GM18868 (cell line): ENCODE results near the gene ELK4.
A peak's percentile ranks its signal among the peaks of the same experiment; 100 is the strongest.

Experiments used
- ATAC-seq: cut with Tn5 transposase; IDR thresholded peaks from one replicate; pipeline ENCODE4 v1.9.1; 2021; ENCODE audit warnings: mild to moderate bottlenecking, moderate library complexity; ENCODE audit not compliant: unreplicated experiment

Gene ELK4

DNA sequence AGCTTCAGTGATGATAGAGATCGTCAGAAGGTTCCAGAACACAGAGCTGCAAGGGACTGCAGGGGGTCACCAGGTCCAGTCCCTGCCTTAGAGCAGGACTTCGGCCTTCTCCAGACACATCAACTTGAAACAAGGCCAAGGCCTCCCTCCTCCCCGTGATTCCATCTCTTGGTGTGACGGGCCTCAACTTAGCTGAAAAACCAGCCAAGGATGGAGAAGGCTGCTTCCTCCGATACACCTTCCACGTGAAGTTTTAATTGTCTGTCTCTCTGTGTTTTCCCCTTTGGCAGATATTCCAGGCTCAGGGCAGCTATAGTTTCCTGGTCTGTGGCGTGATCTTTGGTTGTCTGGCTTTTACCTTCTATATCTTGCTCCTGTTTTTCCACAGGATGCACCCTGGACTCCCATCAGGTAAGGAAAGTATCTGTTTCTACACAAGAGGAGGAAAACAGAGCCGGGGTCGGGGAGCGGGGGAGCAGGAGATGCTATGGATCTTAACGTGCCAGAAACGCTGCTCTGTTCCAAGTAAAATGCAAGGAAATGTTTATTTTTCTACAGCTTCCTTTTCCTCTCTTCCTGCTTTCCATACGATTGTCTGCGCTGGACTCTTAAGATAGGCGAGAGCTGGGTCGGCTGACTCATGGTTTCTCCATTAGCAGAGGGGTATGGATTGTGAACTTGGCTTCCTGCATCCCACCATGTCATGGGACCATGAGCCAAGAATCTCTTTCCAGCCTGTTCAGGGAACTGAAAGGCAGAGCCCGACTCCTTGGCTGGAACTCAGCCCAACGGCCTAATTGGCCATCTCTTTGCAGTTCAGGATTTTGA, 32.8 kb downstream of the ELK4 start:
- ATAC-seq, result no peak

DNA sequence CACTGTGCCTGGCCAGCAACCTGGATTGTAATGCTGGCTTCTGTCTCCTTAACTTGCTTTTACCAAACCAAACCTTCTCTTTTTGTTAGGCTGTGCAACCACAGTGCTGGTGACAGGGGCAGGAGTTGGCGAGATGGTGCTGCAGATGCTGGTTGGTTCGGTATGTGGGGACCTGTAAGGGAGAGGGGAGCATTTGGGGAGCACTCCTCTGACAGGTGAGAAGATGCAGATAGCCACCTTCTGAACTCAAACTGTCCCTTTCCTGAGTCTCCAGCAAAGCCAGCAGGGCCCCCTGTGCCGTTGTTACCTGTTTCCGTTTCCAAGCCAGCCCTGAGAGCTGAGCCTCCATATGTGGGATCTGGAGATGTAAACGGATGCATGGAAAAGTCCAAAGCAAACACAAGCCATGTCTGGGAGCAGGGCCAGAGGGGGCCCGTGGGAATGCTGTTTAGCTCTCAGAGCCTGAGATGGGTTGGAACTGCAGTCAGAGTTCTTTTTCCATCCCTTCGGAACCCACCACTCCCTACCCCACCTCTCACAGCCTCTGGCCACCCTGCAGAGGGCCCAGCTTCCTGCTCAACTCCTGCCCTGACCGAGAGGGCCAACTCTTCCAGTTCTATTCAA, 34.0 kb downstream of the ELK4 start:
- ATAC-seq, result no peak

DNA sequence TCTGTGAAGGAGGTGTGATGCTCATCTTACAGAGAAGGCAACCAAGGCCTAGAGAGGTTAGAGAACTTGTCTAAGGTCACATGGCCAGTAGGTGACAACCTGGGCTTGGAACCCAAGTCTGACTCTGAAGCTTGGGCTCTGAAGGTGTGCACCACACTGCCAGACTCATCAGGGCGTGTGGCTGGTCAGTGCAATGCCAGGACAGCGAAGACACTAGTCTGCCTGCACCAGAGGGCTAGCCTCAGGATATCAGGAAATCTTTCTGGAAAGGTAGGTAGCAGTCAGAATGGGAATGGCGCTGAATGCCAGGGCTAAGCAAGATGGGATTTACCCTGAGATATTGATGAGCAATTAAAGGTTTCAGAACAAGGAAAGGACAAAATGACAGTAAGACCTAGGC, 34.9 kb downstream of the ELK4 start:
- ATAC-seq, result no peak

GRCh38 chr1:205595861-205596260, 36.0 kb downstream of the ELK4 start:
- ATAC-seq, result no peak

- no peak for ATAC-seq
Measured at GRCh38 chr1:205595435-205595834, 36.4 kb downstream of the ELK4 start.

GRCh38 chr1:205594846-205595245, 37.0 kb downstream of the ELK4 start:
- ATAC-seq, result no peak

DNA sequence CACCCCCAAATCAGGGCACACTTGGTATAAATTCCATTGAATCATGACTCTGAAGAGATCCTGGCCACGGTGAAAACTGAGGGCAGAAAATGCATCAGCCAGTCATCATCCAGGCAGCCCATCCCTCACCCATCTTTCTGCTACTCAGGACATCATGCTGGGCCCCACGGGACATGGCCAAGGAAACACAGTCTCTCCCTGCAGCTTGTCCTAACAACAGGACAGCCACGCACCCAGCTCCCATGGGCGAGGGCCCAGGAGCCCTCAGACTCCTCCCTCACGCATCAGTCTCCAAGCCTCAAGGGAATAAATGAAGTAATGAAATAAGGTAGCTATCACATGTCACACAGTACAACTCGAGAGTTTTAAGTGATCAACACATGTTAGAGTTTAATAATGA, 37.8 kb downstream of the ELK4 start:
- peak; percentile 14 for ATAC-seq

- ATAC-seq, result peak; percentile 55
Measured at GRCh38 chr1:205593532-205593931, 38.3 kb downstream of the ELK4 start.

DNA sequence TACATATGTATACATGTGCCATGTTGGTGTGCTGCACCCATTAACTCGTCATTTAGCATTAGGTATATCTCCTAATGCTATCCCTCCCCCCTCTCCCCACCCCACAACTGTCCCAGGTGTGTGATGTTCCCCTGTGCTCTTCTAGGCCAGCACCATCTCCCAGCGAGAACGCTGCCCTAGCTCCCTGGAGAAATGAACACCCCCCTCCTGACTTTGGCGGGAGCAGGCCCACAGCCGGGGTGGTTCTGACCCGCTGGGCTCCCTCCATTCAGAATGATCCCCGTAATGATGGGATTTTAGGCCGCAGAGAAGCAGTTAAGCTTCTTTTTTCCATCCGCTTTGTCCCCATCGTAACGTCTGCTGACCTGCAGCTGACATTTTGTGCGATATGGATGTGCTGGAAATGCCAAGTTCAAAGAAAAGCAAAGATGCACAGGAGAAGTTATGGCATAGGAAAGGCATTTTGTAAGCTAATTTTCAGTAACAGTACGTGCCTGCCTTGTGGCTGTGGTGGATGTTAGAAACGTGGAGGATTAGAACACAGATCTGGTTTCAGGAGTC, 39.3 kb downstream of the ELK4 start:
- no peak for ATAC-seq

DNA sequence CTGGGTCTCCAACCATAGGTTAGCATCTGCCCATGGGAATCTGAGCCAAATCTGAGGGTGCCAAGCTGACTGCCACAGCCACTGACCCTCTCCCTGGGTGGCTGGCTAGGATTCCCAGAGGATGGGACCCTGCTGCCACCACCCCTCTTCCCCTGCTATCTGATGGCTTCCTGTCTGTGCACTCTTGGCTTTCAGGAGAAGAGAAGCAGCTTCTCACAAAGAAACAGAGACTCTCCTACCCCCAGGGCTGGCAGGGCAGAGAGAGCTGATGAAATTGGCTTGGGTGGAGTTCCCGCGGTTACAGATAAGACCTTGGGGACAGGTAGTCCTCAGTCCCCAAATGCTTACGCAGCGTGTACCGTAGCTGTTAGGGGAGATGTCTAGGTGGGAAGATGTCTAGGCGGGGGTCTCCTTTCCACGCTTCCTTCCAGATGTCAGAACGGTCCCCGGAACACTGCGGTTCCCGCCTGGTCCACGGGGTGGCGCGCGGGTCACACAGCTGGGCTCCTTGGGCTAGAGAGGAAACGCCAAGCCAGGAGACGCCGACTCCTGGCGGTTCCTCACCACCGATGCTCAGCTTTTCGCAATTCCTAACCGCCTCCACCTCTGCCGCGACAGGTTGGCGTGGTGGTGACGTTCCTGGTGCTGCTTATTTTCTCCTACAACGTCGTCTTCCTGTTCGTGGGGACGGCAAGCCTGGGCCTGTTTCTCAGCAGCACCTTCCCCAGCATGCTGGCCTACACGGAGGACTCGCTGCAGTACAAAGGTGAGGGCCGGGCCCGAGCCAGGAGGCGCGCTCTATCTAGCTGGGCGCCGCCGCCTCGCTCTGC, 40.1 kb downstream of the ELK4 start:
- peak; percentile 57 for ATAC-seq

DNA sequence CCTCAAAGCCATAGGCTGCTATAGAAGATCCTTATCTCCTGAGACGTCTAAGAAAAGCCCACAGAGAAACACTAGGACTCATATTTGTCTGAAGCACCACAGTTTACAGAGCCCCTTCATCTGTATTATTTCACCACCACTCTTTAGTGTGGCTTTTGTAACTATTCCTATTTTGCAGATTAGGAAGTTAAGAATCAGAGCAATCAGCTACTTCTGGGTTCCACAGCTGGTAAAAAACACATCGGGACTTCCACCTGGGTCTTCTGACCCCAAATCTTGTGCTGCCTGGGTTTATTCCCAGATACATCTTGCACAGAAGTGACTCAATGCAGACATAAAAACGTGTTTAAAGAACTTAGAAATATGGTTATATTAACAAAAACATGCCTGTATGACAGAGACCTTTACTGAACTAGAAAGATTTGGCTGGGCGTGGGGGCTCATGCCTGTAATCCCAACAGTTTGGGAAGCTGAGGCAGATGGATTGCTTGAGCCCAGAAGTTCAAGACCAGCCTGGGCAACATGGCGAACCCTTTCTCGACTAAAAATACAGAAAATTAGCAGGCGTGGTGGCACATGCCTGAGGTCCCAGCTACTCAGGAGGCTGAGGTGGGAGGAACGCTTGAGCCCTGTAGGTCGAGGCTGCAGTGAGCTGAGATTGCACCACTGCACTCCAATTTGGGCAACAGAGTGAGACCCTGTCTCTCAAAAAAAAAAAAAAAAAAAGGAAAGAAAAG, 40.9 kb downstream of the ELK4 start:
- ATAC-seq, result no peak

- ATAC-seq, result no peak
Measured at GRCh38 chr1:205590457-205590768, 41.4 kb downstream of the ELK4 start.

- no peak for ATAC-seq
Measured at GRCh38 chr1:205589618-205590456, 42.0 kb downstream of the ELK4 start.

- ATAC-seq, result no peak
Measured at GRCh38 chr1:205589046-205589445, 42.8 kb downstream of the ELK4 start.

- ATAC-seq, result no peak
Measured at GRCh38 chr1:205588636-205589035, 43.2 kb downstream of the ELK4 start.

- no peak for ATAC-seq
Measured at GRCh38 chr1:205587581-205587980, 44.2 kb downstream of the ELK4 start.

DNA sequence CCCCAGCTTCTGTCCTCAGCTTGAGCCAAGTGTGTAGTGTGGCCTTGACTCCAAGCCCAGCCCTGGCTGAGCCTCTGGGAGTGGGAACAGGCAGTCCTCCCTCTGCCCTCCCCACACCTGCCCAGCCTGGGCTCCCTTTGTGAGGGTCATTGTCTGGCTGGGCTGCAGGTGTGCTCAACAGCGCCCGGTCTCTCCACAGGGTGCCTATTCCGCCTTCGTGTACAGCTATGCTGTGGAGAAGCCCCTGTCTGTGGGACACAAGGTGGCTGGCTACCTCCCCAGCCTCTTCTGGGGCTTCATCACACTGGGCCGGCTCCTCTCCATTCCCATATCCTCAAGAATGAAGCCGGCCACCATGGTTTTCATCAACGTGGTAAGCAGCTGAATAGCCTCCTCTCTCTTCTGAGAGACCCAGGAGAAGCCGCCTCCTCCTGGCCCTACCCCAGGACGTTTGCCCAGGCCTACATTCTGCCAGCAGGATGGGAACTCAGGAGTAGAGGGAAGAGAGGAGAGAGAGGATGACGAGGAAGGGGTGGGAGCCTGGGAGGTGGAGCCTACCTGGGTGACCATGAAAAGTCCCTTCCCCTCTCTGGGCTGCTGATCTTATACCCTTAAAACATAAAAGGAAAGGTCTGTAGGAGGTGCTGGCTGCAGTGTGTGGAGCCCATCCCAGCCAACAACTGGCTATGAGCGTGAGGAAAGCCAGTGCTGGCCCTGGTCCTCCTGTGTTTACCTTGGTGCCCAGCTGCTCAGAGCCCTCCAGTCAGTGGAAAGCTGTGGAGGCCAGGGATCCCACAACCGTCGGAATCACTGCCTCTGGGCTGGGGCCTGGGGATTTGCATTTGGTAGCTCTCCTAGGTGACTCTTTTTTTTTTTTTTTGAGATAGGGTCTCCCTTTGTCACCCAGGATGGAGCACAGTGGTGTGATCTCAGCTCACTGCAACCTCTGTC, 45.7 kb downstream of the ELK4 start:
- no peak for ATAC-seq

DNA sequence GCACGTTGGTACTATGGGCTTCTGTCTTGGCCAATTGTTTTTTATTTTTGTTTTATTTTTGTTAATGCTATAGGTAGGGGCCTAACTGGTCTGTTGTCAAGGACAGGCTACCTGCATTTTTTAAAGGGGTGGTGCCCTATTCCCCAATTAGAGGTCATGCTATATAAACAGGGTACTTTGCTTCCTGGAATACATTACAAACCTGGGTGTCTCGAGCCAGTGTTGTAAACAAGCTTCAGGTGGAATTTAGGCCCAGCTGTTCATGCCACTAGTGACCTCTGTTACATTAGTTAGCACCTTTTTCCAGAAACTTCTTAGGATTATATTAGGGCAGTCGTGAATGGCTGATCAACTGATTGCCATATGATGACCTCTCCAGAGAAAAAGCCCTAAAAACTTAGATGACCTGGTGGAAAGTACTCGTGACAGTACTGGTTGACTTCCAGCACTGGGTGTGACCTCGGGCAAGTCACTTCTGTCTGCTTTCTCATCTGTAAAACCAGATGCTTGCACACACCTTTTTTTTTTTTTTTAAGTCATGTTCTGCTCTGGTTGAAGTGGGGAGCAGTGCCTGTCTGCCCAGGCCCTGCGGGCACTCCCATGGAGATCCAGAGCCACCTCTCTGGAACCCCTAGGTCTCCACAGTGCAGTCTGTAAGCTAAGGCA, 46.5 kb downstream of the ELK4 start:
- no peak for ATAC-seq
